ENCODE measurements around the gene MAST4.

Gene MAST4

GRCh38 chr5:67104859-67105258, 508.7 kb downstream of the MAST4 start:
- no peak for DNase-seq (ENCODE audit: low read depth)
- no peak for TF ChIP-seq CTCF (IDR thresholded peaks at IDR 0.05; ENCODE audit: insufficient read depth, low read depth, low read length, missing control alignments)
- no peak overlapping the region for H3K4me3 ChIP-seq (ENCODE audit: low read length)

- DNase-seq (ENCODE audit: low read depth), result no peak
- H3K4me3 ChIP-seq (ENCODE audit: low read length), result no peak overlapping the region
- no peak for TF ChIP-seq CTCF (IDR thresholded peaks at IDR 0.05; ENCODE audit: insufficient read depth, low read depth, low read length, missing control alignments)
Measured at GRCh38 chr5:67105270-67105669, 509.1 kb downstream of the MAST4 start.

- no peak for TF ChIP-seq CTCF (IDR thresholded peaks at IDR 0.05; ENCODE audit: insufficient read depth, low read depth, low read length, missing control alignments)
- DNase-seq (ENCODE audit: low read depth), result no peak
- H3K4me3 ChIP-seq (ENCODE audit: low read length), result no peak overlapping the region
Measured at GRCh38 chr5:67106626-67107342, 510.6 kb downstream of the MAST4 start.

- no peak for DNase-seq (ENCODE audit: low read depth)
- no peak overlapping the region for H3K4me3 ChIP-seq (ENCODE audit: low read length)
Measured at GRCh38 chr5:67111779-67112178, 515.6 kb downstream of the MAST4 start.

GRCh38 chr5:67115246-67115645, 519.1 kb downstream of the MAST4 start:
- H3K4me3 ChIP-seq (ENCODE audit: low read length), result no peak overlapping the region
- TF ChIP-seq CTCF (IDR thresholded peaks at IDR 0.05; ENCODE audit: insufficient read depth, low read depth, low read length, missing control alignments), result no peak
- no peak for DNase-seq (ENCODE audit: low read depth)

More at GRCh38 chr5:67111779-67112178, 515.6 kb downstream of the MAST4 start:
- no peak for TF ChIP-seq CTCF (IDR thresholded peaks at IDR 0.05; ENCODE audit: insufficient read depth, low read depth, low read length, missing control alignments)

GRCh38 chr5:67115817-67116216, 519.6 kb downstream of the MAST4 start:
- DNase-seq (ENCODE audit: low read depth), result no peak
- no peak for TF ChIP-seq CTCF (IDR thresholded peaks at IDR 0.05; ENCODE audit: insufficient read depth, low read depth, low read length, missing control alignments)
- H3K4me3 ChIP-seq (ENCODE audit: low read length), result no peak overlapping the region

GRCh38 chr5:67118050-67118620, 521.9 kb downstream of the MAST4 start:
- no peak for DNase-seq (ENCODE audit: low read depth)

More at GRCh38 chr5:67118050-67118620, 521.9 kb downstream of the MAST4 start:
- TF ChIP-seq CTCF (IDR thresholded peaks at IDR 0.05; ENCODE audit: insufficient read depth, low read depth, low read length, missing control alignments), result no peak
- no peak overlapping the region for H3K4me3 ChIP-seq (ENCODE audit: low read length)

Data from epithelial cell of esophagus (primary cell).